HG02588 (cell line): ENCODE measurements around the gene DMC1.

ENCODE experiments used
- ATAC-seq: cut with Tn5 transposase; IDR thresholded peaks from one replicate; pipeline ENCODE4 v1.9.1; 2021; ENCODE audit warnings: mild to moderate bottlenecking, moderate library complexity; ENCODE audit not compliant: unreplicated experiment

The DMC1 gene

DNA sequence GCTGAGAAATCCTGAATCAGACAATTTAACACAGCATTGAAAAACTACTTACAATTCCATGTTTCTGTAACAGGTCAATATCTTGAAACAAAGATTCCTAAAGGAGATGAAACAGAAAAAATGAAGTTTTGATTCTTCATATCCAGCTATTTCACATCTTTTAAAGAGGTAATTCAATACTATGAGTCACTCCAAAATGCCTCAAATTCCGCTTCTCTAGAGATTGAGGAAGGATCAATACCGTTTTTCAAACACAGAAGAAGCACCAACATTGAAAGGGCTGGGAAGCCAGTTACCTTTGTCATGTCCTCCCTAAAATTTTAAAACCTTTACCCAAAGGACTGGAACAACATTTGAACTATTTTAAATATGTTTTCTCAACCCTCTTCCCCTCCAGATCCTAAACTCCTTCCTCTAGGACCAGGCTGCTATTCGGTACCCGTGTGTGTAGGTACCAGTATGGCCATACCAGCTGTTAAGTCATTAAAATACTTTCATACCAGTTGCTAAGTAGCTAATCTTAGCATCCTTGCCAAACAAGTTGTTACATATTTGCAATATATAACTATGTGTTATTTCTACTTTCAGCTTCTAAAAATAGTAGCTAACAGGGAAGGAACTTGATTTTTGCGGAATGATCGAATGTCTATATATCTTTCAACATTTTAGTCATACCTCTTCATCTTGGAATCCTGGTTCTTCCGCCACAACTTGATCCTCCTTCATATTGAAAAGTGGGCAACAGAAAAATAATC is 2.3 kb downstream of the DMC1 start:
- ATAC-seq: no peak

GRCh38 chr22:38566726-38567504 is 3.1 kb downstream of the DMC1 start:
- ATAC-seq: no peak

DNA sequence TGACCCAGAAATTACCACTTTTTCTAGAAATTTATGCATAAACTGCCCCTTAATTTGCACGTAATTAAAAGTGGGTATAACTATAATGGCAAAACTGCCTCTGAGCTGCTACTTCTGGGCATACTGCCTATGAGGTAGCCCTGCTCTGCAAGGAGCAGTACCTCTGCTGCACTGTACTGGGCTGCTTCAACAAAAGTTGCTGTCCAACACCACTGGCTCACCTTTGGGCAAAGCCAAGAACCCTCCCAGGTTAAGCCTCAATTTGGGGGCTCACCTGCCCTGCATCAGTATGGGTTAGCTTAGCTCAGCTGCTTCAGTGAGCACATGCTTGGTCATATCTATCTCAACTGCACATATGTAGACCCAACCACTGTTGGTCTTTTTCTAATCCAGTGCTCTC is 4.5 kb downstream of the DMC1 start:
- ATAC-seq: no peak

DNA sequence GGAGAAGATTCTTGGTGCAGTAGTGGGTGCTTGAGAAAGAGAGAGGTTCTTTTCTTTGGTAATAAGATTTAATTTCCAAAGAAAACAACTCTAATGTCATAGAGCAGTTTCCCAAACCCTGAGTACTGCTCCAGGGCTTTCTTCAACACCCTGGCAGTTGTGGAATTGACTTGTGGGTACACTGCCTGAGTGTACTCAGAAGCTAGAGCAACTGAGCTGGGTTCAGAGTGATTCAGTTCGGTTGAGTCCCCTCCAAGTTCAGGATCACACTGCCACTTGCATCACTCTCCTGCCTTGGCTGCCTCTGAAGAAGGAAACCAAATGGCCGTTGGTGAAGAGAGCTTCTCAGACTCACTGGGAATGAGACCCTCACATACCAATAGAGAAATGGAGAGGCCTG is 5.3 kb downstream of the DMC1 start:
- ATAC-seq: no peak

DNA sequence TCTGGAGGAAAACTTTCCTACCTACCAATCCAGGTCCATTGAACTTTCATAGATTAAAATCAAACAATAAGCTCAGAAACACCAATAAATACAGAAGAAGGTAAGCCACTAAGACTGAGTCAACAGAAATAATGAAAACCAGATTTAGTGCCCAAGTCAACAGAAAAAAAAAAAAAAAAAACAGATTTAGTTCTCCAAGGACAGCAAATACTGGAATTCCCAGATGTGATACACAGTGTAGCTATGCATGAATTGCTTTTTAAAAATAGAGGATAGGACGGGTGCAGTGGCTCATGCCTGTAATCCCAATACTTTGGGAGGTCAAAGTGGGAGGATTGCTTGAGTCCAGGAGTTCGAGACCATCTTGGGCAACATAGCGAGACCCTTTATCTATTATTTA is 15.7 kb downstream of the DMC1 start:
- no peak for ATAC-seq

- no peak for ATAC-seq
Observed at GRCh38 chr22:38549101-38549894, 20.7 kb downstream of the DMC1 start.

DNA sequence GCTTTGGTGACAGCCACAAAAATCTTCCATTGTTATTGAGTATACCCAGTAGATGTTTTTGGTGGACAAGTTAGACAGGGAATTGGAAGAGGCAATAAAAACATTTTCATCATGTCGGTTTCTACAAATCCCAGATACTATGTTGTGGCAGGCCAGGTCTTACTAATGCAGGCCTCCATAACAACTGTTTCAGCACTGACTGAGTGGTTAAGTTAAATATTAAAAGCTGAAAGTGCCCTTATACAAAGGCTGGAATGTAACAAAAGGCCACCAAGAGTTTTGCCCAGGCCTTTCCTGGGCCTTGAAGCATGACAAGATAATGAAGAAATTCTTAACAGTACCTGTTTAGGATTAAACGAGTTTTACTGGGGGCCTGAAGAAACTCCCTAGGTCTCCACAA is 29.3 kb downstream of the DMC1 start:
- no peak for ATAC-seq

DNA sequence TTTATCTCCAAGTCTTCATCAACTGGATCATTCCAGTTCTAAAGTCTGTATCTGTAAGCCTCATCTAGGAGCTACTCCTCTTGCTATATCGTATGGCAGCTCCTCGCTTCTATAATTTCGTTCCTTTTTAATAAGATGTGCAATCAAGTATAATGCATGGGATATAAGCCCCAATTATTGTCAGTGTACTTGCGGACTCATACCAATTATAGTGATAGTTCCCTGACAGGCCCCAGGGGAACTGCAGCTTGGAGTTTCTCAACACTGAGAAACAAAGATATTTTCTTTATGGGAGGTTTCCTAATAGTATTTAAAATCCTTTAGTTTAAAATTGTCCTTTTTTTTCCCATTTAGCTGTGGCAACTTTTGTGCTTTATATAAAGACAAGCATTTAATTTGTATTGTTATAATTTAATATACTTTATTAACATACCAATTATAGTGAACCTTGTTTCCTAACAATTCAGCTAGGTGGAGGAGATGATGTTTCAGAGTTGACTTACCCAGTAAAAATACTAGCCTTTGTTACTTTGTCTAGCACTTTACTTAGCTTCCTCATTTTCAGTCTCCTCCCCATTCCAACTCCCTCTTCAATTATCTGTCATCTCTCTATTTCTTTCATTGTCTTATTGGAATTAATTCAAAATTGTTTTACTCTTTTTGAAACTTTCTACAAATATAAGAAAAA is 38.6 kb downstream of the DMC1 start:
- ATAC-seq: no peak

DNA sequence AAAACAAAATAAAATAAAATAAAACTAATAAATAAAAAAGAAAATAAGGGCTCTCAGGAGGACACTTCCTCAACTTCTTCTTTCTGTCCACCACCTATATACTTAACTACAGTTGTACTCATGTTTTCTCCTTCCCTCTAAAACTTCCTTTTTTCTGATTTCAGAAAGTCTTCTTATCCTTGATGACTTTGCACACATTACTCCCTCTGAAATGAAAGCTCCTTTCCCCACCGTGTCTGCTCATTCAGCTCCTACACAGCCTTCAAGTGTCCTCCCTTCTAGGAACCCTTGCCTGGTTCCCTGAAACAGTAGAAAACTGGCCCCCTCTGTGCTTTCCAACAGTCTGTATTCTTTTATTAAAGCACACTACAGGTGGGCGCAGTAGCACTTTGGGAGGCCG is 45.6 kb downstream of the DMC1 start:
- ATAC-seq: no peak

- no peak for ATAC-seq
Observed at GRCh38 chr22:38523479-38523878, 46.5 kb downstream of the DMC1 start.

DNA sequence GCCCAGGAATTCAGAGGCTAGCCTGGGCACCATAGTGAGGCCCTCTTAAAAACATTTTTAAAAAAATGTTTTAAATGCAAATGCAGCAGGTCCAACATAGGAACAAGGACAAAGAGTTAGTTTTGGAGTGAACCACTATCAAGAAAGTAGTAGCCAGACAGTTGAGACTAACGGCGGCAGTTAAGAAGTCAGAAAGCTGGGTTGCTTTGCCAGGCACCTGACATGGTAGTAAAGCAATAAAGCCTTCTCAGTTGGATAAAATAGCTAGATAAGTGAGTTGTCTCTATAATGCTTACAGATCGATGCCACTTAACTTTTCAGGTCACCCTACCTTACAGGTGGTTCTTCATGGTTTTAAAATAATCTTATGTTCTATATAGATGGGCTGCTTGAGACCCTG is 47.0 kb downstream of the DMC1 start:
- no peak for ATAC-seq

- no peak for ATAC-seq
Observed at GRCh38 chr22:38519453-38520250, 50.3 kb downstream of the DMC1 start.

- no peak for ATAC-seq
Observed at GRCh38 chr22:38518620-38519019, 51.4 kb downstream of the DMC1 start.

GRCh38 chr22:38513063-38513462 is 56.9 kb downstream of the DMC1 start:
- no peak for ATAC-seq

DNA sequence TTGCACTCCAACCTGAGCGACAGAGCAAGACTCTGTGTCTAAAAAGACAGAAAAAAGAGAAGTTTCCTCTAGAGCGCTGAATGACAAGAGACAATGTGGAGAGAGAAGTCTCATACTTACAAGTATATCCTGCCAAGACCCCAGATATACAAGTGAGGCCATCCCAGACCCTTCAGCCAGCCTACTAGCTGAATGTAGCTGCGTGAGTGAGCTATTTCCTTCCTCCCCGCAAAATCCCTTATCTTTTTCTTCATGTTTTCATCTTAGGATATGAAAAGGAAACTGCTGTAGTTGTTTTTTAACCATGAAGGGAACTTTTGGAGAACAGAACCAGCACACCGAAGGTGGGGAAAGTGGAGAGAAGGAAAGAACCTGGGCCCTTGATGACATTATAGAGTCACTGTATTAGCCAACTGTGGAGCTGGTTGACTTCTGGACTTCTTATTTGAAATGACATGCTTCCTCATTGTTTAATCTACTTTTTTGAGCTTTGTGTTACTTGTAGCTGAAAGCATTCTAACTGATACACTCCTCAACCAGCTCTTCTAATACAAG is 59.5 kb downstream of the DMC1 start:
- ATAC-seq: no peak

GRCh38 chr22:38506118-38506962 is 63.6 kb downstream of the DMC1 start, which contains the start of gene DDX17:
TSS of gene DDX17 (minus strand) at chr22:38506311.
- ATAC-seq: peak; percentile 78

GRCh38 chr22:38505541-38506117 is 64.4 kb downstream of the DMC1 start:
- peak; percentile 27 for ATAC-seq

DNA sequence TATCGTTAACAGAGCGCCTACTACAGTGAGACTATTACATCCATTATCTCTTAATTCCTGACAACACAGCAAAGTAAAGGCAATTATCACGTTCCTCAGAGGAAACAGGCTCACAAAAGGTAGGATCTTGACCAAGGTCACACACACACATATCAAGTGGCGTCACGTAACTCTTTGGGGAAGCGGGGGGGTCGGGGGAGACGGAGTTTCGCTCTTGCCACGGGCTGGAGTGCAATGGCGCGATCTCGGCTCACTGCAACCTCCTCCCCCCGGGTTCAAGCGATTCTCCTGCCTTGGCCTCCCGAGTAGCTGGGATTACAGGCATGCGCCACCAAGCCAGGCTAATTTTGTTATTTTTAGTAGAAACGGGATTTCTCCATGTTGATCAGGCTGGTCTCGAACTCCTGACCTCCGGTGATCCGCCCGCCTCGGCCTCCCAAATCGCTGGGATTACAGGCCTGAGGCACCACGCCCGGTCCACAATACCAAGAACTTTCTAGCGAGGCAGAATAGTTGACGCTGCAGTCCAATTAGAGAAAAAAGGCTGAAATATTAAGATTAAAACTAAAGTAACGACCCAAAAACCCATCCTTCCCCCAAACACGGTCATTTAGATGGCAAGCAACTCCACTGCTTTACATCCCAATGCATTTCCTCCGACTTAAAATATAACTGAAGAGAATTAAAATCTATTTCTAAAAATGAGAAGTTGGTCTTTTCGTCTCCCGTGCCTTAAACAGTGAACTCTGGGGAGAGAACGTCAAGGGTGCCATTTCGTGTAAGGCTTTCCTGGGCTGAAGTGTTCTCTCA is 65.0 kb downstream of the DMC1 start:
- no peak for ATAC-seq
